ENCODE results near the gene AGBL1. TPM values are rescaled to one million over a fixed set of nuclear protein-coding genes. Genes with fewer than 3 reads are reported as not detected.

AGBL1 gene
- polyA plus RNA-seq, 4 donors, result 0.01 to 0.04 TPM; not detected in 2

GRCh38 chr15:86403914-86404583, 324.4 kb downstream of the AGBL1 start:
- DNase-seq (no peak), FAIRE-seq (no peak)
- 63 to 79% (median 69%) methylated on average over 3 of the region's 3 CpGs for WGBS, 3 donors
- H3K4me3 ChIP-seq (ENCODE audit: low read depth in 1 of 3, low read length in 3 of 3), result no peak overlapping the region
- H3K27ac ChIP-seq (ENCODE audit: low read depth in 1 of 3, low read length in 2 of 3), result no peak overlapping the region
- H3K4me1 ChIP-seq (ENCODE audit: control insufficient read depth in 3 of 3, insufficient read depth in 2 of 3, low read depth in 1 of 3, low read length in 2 of 3), result no peaks in the 10 kb centered on the region
- no peaks in the 10 kb centered on the region for H3K36me3 ChIP-seq (ENCODE audit: control insufficient read depth in 3 of 3, insufficient read depth in 2 of 3, low read depth in 1 of 3, low read length in 3 of 3)
- no peaks in the 10 kb centered on the region for H3K27me3 ChIP-seq (ENCODE audit: control insufficient read depth in 3 of 3, insufficient read depth in 3 of 3, low read length in 3 of 3)
- H3K9me3 ChIP-seq (ENCODE audit: control insufficient read depth in 2 of 2, insufficient read depth in 1 of 2, low read depth in 1 of 2, low read length in 1 of 2), result no peaks in the 10 kb centered on the region

GRCh38 chr15:86408261-86408660, 328.6 kb downstream of the AGBL1 start:
- Histone ChIP-seq H3K4me3 (ENCODE audit: low read depth in 1 of 3, low read length in 3 of 3) (no peak overlapping the region), H3K27ac (ENCODE audit: low read depth in 1 of 3, low read length in 2 of 3) (no peak overlapping the region), H3K27me3 (ENCODE audit: control insufficient read depth in 3 of 3, insufficient read depth in 3 of 3, low read length in 3 of 3) (no peaks in the 10 kb centered on the region), H3K9me3 (ENCODE audit: control insufficient read depth in 2 of 2, insufficient read depth in 1 of 2, low read depth in 1 of 2, low read length in 1 of 2) (no peaks in the 10 kb centered on the region), H3K4me1 (ENCODE audit: control insufficient read depth in 3 of 3, insufficient read depth in 2 of 3, low read depth in 1 of 3, low read length in 2 of 3) (no peaks in the 10 kb centered on the region), H3K36me3 (ENCODE audit: control insufficient read depth in 3 of 3, insufficient read depth in 2 of 3, low read depth in 1 of 3, low read length in 3 of 3) (no peaks in the 10 kb centered on the region)
- FAIRE-seq, result no peak
- DNase-seq, result no peak
- 51 to 71% (median 69%) methylated on average over 3 of the region's 3 CpGs for WGBS, 3 donors

GRCh38 chr15:86411916-86412315, 332.2 kb downstream of the AGBL1 start:
- Histone ChIP-seq H3K36me3 (ENCODE audit: control insufficient read depth in 3 of 3, insufficient read depth in 2 of 3, low read depth in 1 of 3, low read length in 3 of 3) (no peaks in the 10 kb centered on the region), H3K4me1 (ENCODE audit: control insufficient read depth in 3 of 3, insufficient read depth in 2 of 3, low read depth in 1 of 3, low read length in 2 of 3) (no peaks in the 10 kb centered on the region), H3K27ac (ENCODE audit: low read depth in 1 of 3, low read length in 2 of 3) (no peak overlapping the region), H3K27me3 (ENCODE audit: control insufficient read depth in 3 of 3, insufficient read depth in 3 of 3, low read length in 3 of 3) (no peaks in the 10 kb centered on the region), H3K4me3 (ENCODE audit: low read depth in 1 of 3, low read length in 3 of 3) (no peak overlapping the region), H3K9me3 (ENCODE audit: control insufficient read depth in 2 of 2, insufficient read depth in 1 of 2, low read depth in 1 of 2, low read length in 1 of 2) (no peaks in the 10 kb centered on the region)
- 57 to 74% (median 70%) methylated on average over 2 of the region's 2 CpGs for WGBS, 3 donors
- FAIRE-seq (no peak), DNase-seq (no peak)

GRCh38 chr15:86413191-86413590, 333.5 kb downstream of the AGBL1 start:
- no peaks in the 10 kb centered on the region for H3K4me1 ChIP-seq (ENCODE audit: control insufficient read depth in 3 of 3, insufficient read depth in 2 of 3, low read depth in 1 of 3, low read length in 2 of 3)
- no peak for DNase-seq
- H3K4me3 ChIP-seq (ENCODE audit: low read depth in 1 of 3, low read length in 3 of 3), result no peak overlapping the region
- no peaks in the 10 kb centered on the region for H3K36me3 ChIP-seq (ENCODE audit: control insufficient read depth in 3 of 3, insufficient read depth in 2 of 3, low read depth in 1 of 3, low read length in 3 of 3)
- no peak overlapping the region for H3K27ac ChIP-seq (ENCODE audit: low read depth in 1 of 3, low read length in 2 of 3)
- WGBS, 3 donors, result 76 to 83% (median 78%) methylated on average over 1 of the region's 1 CpG
- no peaks in the 10 kb centered on the region for H3K27me3 ChIP-seq (ENCODE audit: control insufficient read depth in 3 of 3, insufficient read depth in 3 of 3, low read length in 3 of 3)
- H3K9me3 ChIP-seq (ENCODE audit: control insufficient read depth in 2 of 2, insufficient read depth in 1 of 2, low read depth in 1 of 2, low read length in 1 of 2), result no peaks in the 10 kb centered on the region
- FAIRE-seq, result no peak

GRCh38 chr15:86425746-86426145, 346.1 kb downstream of the AGBL1 start:
- no peak overlapping the region for H3K4me3 ChIP-seq (ENCODE audit: low read depth in 1 of 3, low read length in 3 of 3)
- no peaks in the 10 kb centered on the region for H3K27me3 ChIP-seq (ENCODE audit: control insufficient read depth in 3 of 3, insufficient read depth in 3 of 3, low read length in 3 of 3)
- H3K27ac ChIP-seq (ENCODE audit: low read depth in 1 of 3, low read length in 2 of 3), result no peak overlapping the region
- no peak for DNase-seq
- FAIRE-seq, result no peak
- 83 to 88% (median 85%) methylated on average over 3 of the region's 3 CpGs for WGBS, 3 donors
- H3K36me3 ChIP-seq (ENCODE audit: control insufficient read depth in 3 of 3, insufficient read depth in 2 of 3, low read depth in 1 of 3, low read length in 3 of 3), result no peaks in the 10 kb centered on the region
- no peaks in the 10 kb centered on the region for H3K9me3 ChIP-seq (ENCODE audit: control insufficient read depth in 2 of 2, insufficient read depth in 1 of 2, low read depth in 1 of 2, low read length in 1 of 2)
- H3K4me1 ChIP-seq (ENCODE audit: control insufficient read depth in 3 of 3, insufficient read depth in 2 of 3, low read depth in 1 of 3, low read length in 2 of 3), result no peaks in the 10 kb centered on the region

- FAIRE-seq, result no peak
Measured at GRCh38 chr15:86432861-86433260, 353.2 kb downstream of the AGBL1 start.

GRCh38 chr15:86433983-86434382, 354.3 kb downstream of the AGBL1 start:
- DNase-seq (no peak), FAIRE-seq (no peak)
- no peaks in the 10 kb centered on the region for H3K4me1 ChIP-seq (ENCODE audit: control insufficient read depth in 3 of 3, insufficient read depth in 2 of 3, low read depth in 1 of 3, low read length in 2 of 3)
- H3K9me3 ChIP-seq (ENCODE audit: control insufficient read depth in 2 of 2, insufficient read depth in 1 of 2, low read depth in 1 of 2, low read length in 1 of 2), result no peaks in the 10 kb centered on the region
- WGBS, 3 donors, result 30 to 60% (median 40%) methylated on average over 4 of the region's 4 CpGs
- no peaks in the 10 kb centered on the region for H3K27me3 ChIP-seq (ENCODE audit: control insufficient read depth in 3 of 3, insufficient read depth in 3 of 3, low read length in 3 of 3)
- no peak overlapping the region for H3K27ac ChIP-seq (ENCODE audit: low read depth in 1 of 3, low read length in 2 of 3)
- no peaks in the 10 kb centered on the region for H3K36me3 ChIP-seq (ENCODE audit: control insufficient read depth in 3 of 3, insufficient read depth in 2 of 3, low read depth in 1 of 3, low read length in 3 of 3)
- H3K4me3 ChIP-seq (ENCODE audit: low read depth in 1 of 3, low read length in 3 of 3), result no peak overlapping the region

More at GRCh38 chr15:86432861-86433260, 353.2 kb downstream of the AGBL1 start:
- H3K36me3 ChIP-seq (ENCODE audit: control insufficient read depth in 3 of 3, insufficient read depth in 2 of 3, low read depth in 1 of 3, low read length in 3 of 3), result no peaks in the 10 kb centered on the region
- WGBS, 3 donors, result 23 to 52% (median 31%) methylated on average over 2 of the region's 2 CpGs
- H3K27me3 ChIP-seq (ENCODE audit: control insufficient read depth in 3 of 3, insufficient read depth in 3 of 3, low read length in 3 of 3), result no peaks in the 10 kb centered on the region
- no peak overlapping the region for H3K27ac ChIP-seq (ENCODE audit: low read depth in 1 of 3, low read length in 2 of 3)
- no peaks in the 10 kb centered on the region for H3K9me3 ChIP-seq (ENCODE audit: control insufficient read depth in 2 of 2, insufficient read depth in 1 of 2, low read depth in 1 of 2, low read length in 1 of 2)
- no peaks in the 10 kb centered on the region for H3K4me1 ChIP-seq (ENCODE audit: control insufficient read depth in 3 of 3, insufficient read depth in 2 of 3, low read depth in 1 of 3, low read length in 2 of 3)
- peak in 1 of 2 donors; percentile 13 for DNase-seq
- no peak overlapping the region for H3K4me3 ChIP-seq (ENCODE audit: low read depth in 1 of 3, low read length in 3 of 3)

- H3K4me3 ChIP-seq (ENCODE audit: low read depth in 1 of 3, low read length in 3 of 3), result no peak overlapping the region
- no peaks in the 10 kb centered on the region for H3K27me3 ChIP-seq (ENCODE audit: control insufficient read depth in 3 of 3, insufficient read depth in 3 of 3, low read length in 3 of 3)
- H3K27ac ChIP-seq (ENCODE audit: low read depth in 1 of 3, low read length in 2 of 3), result no peak overlapping the region
- DNase-seq (no peak), FAIRE-seq (no peak)
- H3K9me3 ChIP-seq (ENCODE audit: control insufficient read depth in 2 of 2, insufficient read depth in 1 of 2, low read depth in 1 of 2, low read length in 1 of 2), result no peaks in the 10 kb centered on the region
- no peaks in the 10 kb centered on the region for H3K36me3 ChIP-seq (ENCODE audit: control insufficient read depth in 3 of 3, insufficient read depth in 2 of 3, low read depth in 1 of 3, low read length in 3 of 3)
- 23 to 35% (median 28%) methylated on average over 4 of the region's 4 CpGs for WGBS, 3 donors
- H3K4me1 ChIP-seq (ENCODE audit: control insufficient read depth in 3 of 3, insufficient read depth in 2 of 3, low read depth in 1 of 3, low read length in 2 of 3), result no peaks in the 10 kb centered on the region
Measured at GRCh38 chr15:86439614-86440013, 359.9 kb downstream of the AGBL1 start.

- FAIRE-seq, result no peak
- Histone ChIP-seq H3K27me3 (ENCODE audit: control insufficient read depth in 3 of 3, insufficient read depth in 3 of 3, low read length in 3 of 3) (no peaks in the 10 kb centered on the region), H3K36me3 (ENCODE audit: control insufficient read depth in 3 of 3, insufficient read depth in 2 of 3, low read depth in 1 of 3, low read length in 3 of 3) (no peaks in the 10 kb centered on the region), H3K9me3 (ENCODE audit: control insufficient read depth in 2 of 2, insufficient read depth in 1 of 2, low read depth in 1 of 2, low read length in 1 of 2) (no peaks in the 10 kb centered on the region), H3K4me1 (ENCODE audit: control insufficient read depth in 3 of 3, insufficient read depth in 2 of 3, low read depth in 1 of 3, low read length in 2 of 3) (no peaks in the 10 kb centered on the region), H3K27ac (ENCODE audit: low read depth in 1 of 3, low read length in 2 of 3) (no peak overlapping the region), H3K4me3 (ENCODE audit: low read depth in 1 of 3, low read length in 3 of 3) (no peak overlapping the region)
- DNase-seq, result no peak
- 12 to 14% (median 13%) methylated on average over 2 of the region's 2 CpGs for WGBS, 3 donors
Measured at GRCh38 chr15:86444527-86444926, 364.9 kb downstream of the AGBL1 start.
